Measurements from ENCODE around the gene UMPS. TPM values are rescaled to one million over a fixed set of nuclear protein-coding genes. Genes with fewer than 3 reads are reported as not detected.
"Not testable (repeated sequence)": the region's sequence is repeated elsewhere in the genome, so short reads cannot be mapped to it uniquely, and the experiment has no call there.

The UMPS gene
- total RNA-seq, 4 donors from 2014 or later = 20.7 to 37.2 (median 28.2) TPM

GRCh38 chr3:124784686-124785382 lies 54.6 kb downstream of the UMPS start:
- no peak for TF ChIP-seq CTCF (IDR thresholded peaks at IDR 0.05)
- ATAC-seq (ENCODE audit: low FRiP score) (no peak), DNase-seq (ENCODE audit: low spot score) (no peak)

- ATAC-seq (ENCODE audit: low FRiP score) (no peak), DNase-seq (ENCODE audit: low spot score) (no peak)
Measured at GRCh38 chr3:124785973-124786372, 55.7 kb downstream of the UMPS start.

GRCh38 chr3:124786511-124787241 lies 56.4 kb downstream of the UMPS start:
- TF ChIP-seq CTCF (IDR thresholded peaks at IDR 0.05) = no peak
- DNase-seq (ENCODE audit: low spot score) = no peak
- ATAC-seq (ENCODE audit: low FRiP score) = peak; percentile 49

More at GRCh38 chr3:124785973-124786372, 55.7 kb downstream of the UMPS start:
- no peak for TF ChIP-seq CTCF (IDR thresholded peaks at IDR 0.05)

DNA sequence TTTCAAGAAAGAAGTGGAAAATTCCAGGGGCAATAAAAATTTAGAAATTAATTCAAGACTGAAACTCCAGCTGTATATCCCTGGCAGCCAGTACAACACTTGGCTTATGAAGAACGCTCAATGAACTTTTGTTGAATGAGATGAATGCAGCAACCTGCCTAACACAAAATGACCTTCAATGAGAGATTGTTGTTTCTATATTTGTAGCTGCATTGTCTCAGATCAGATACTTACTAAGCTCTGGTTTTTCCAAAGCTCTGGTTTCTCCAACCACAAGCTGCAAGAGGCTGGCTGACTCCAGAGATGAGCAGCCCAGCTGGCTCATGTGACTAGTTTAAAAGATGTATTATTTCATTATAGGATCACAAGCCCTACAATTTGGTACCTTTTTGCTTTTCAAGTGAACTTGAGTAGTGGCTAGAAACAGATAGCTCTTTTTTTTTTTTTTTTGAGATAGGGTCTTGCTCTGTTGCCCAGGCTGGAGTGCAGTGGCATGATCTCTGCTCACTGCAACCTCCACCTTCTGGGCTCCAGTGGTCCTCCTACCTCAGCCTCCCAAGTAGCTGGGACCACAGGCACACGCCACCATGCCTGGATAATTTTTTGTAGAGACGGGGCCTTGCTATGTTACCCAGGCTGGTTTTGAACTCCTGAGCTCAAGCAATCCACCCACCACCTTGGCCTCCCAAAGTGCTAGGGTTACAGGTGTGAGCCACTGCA lies 57.4 kb downstream of the UMPS start:
- DNase-seq (ENCODE audit: low spot score) (no peak), ATAC-seq (ENCODE audit: low FRiP score) (no peak)
- no peak for TF ChIP-seq CTCF (IDR thresholded peaks at IDR 0.05)

GRCh38 chr3:124788254-124788745 lies 58.0 kb downstream of the UMPS start:
- no peak for TF ChIP-seq CTCF (IDR thresholded peaks at IDR 0.05)
- DNase-seq (ENCODE audit: low spot score) (no peak), ATAC-seq (ENCODE audit: low FRiP score) (no peak)

DNA sequence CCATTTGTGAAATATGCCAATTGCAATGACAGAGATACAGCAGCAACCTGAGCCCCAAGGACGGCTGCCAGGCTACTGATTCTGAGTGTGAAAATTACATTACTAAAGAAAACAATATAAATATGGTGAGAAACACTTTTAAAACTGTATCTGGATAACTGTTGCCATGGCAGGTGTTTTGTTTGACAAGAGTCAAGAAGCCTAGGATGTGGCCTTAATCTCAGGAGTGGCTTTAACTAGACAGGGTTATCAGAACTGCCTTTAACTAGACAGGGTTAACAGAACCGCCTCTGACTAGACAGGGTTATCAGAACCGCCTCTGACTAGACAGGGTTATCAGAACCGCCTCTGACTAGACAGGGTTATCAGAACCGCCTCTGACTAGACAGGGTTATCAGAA lies 58.9 kb downstream of the UMPS start:
- ATAC-seq (ENCODE audit: low FRiP score); DNase-seq (ENCODE audit: low spot score): not testable (repeated sequence)

DNA sequence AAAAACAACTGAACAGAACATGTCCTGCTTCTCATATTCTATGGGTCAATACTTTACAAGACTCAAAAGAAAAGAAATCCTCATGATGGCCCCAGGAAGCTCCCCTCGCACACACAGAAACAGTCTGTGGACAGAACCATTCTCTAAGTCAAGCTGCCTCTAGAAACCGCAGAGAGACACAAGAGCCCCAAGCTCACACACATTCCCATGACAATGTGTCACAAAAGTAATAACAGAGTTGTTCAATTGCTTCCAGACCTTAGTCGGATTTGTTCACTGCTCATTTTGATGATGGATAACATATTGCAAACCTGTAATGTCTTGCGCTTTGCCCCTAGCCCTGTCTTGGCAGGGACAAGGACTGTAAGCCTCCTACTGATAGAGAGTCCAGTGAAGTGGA lies 60.9 kb downstream of the UMPS start:
- ATAC-seq (ENCODE audit: low FRiP score) = no peak
- TF ChIP-seq CTCF (IDR thresholded peaks at IDR 0.05) = no peak
- no peak for DNase-seq (ENCODE audit: low spot score)

All from omental fat pad (tissue), 4 donors.